ENCODE data around the gene TOPBP1.
"Not testable (repeated sequence)": the region's sequence is repeated elsewhere in the genome, so short reads cannot be mapped to it uniquely, and the experiment has no call there.

- not testable (repeated sequence) for TF ChIP-seq CTCF (IDR thresholded peaks at IDR 0.05); PREB (CRISPR knock-in tag; IDR thresholded peaks at IDR 0.05; ENCODE audit: borderline replicate concordance); EMX1 (CRISPR knock-in tag; IDR thresholded peaks at IDR 0.05); NFYB (CRISPR knock-in tag; conservative IDR thresholded peaks at IDR 0.05; ENCODE audit: low read depth); USF2 (CRISPR knock-in tag; IDR thresholded peaks at IDR 0.05); USF1 (CRISPR knock-in tag; IDR thresholded peaks at IDR 0.05); NR1H2 (CRISPR knock-in tag; IDR thresholded peaks at IDR 0.05); ERG (CRISPR knock-in tag; IDR thresholded peaks at IDR 0.05); MAX (CRISPR knock-in tag; IDR thresholded peaks at IDR 0.05); MLX (CRISPR knock-in tag; IDR thresholded peaks at IDR 0.05); ATF3 (CRISPR knock-in tag; conservative IDR thresholded peaks at IDR 0.05); HMGXB4 (CRISPR knock-in tag; IDR thresholded peaks at IDR 0.05); IRF2 (CRISPR knock-in tag; IDR thresholded peaks at IDR 0.05; ENCODE audit: borderline replicate concordance, low read depth)
These were observed 3.4 kb upstream of the TOPBP1 start for GRCh38 chr3:133665188-133665587.
